GM18867 (cell line): ENCODE results near the gene CHAF1A.
A peak's percentile ranks its signal among the peaks of the same experiment; 100 is the strongest.

Experiments used
- ATAC-seq: cut with Tn5 transposase; IDR thresholded peaks from one replicate; pipeline ENCODE4 v1.9.1; 2021; ENCODE audit warnings: mild to moderate bottlenecking, moderate library complexity; ENCODE audit not compliant: unreplicated experiment

CHAF1A gene

DNA sequence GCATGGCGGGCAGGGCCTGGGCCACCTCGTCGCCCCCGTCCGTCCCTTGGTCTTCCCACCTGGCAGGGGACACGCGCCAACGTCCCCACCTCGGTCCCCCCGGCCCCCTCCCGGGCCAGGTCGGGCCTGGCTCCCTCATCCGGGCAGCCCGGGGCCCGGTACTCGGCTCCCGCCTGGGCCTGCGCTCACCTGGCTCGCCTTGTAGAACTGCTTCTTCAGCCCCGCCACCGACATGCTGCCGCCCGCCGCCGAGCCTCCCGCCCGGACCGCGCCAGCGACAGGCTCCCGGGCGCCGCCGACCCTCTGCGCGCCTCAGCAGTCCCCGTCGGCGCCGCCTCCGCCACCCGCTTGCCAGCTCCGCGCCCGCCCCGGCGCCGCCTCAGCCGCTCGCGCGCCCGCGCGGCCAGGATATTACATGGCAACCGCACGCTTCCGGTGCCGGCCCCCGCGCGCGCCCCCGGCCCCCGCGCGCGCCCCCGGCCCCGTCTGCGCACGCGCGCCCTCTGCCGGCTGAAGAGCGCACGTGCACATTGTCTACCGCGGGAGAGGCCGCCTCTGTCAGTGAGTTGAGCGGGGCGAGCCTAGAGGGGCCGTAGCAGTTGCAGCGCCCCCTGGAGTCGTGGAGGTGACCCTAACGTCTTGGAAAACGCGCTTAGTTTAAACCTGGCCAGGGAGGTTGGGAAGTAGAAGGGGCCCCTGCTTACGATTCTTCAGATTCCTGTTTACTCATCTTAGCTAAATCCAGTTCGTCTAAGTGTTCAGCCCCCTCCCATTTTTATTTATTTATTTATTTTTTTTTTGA is 2.1 kb upstream of the CHAF1A start, which contains the start of gene SH3GL1:
TSS of gene SH3GL1 (minus strand) at position 413 of the 802 bp plus-strand sequence. CDS start at position 234, 179 bp downstream.
- peak; percentile 60 for ATAC-seq

DNA sequence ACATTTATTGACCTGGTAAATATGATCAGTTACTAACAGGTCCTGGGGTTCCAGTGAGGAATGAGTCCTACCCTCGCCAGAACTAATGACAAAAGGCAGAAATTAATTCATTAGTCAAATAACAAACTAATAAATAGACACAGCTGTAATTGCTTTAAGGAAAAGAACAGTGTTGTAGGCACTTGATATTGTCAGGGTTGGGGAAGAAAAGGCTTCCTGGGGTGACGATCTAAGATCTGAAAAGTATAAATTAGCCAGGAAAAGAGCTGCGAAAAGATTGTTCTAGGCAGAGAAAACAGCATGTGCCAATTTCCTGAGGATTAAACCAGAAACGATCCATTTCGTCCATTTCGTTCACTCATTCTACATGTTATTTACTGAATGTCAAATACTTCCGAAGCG is 670 bp upstream of the CHAF1A start:
- no peak for ATAC-seq

DNA sequence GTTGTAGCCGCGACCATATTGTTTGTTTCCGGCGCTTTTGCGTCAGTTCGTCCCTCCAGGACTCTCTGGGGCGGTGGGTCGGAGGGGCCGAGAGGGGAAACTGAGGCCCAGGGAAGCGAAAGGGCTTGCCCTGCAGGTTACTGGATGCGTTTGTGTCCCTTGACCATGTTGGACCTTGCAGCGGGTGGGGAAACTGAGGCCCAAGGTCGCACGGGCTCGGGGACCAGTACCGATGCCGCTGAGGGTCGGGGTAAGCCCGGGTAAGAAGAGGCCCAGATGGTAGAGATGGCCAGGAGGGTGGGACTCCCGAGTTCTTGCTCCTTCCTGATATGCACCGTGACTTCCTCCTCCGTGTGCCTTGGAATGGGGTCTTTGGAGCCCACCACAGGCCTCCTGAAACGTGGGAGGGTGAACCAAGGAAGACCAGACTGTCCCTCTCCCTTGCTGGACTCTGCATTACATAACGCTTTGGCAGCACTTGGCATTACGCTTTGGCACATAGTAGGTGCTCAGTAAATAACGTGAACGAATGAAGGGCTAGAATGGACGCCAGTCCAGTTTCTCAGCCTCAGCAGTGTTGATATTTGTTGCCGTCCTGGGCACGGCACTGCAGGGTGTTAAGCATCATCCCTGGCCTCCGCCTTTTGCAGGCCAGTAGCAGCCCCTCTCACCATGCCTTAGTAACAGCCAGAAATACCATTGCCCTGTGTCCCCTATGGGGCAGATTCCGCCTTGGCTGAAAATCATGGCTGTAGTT is 743 bp downstream of the CHAF1A start:
- no peak for ATAC-seq

DNA sequence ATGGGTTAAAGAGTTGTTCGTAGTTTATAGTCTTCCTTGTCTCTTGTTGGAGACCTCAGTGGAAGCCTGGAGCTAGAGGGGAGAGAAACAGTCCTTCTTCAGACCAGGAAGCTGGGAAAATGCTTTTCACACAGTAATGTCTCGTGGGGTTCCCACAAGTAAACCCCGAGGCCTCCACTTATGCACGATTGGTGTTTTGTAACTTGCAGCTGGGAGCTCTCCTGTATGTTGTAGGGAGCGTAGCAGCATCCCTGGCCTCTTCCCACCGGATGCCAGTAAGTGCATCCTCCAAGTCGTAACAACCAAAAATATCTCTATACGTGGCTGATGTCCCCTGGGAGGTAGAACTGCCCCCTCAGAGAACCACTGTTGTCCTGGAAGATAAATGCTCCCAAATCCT is 3.5 kb downstream of the CHAF1A start:
- no peak for ATAC-seq

DNA sequence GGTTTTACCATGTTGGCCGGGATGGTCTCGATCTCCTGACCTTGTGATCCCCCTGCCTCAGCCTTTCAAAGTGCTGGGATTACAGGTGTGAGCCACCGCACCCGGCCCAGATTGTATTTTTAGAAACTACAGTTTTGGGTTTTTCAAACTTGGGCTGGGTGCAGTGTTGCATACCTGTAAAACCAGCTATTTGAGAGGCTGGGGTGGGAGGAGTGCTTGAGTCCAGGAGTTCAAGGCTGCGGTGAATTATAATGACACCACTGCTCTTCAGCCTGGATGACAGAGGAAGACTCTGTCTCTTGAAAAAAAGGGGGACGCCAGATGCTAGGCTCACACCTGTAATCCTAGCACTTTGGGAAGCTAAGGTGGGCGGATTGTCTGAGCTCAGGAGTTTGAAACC is 4.2 kb downstream of the CHAF1A start:
- ATAC-seq, result no peak

DNA sequence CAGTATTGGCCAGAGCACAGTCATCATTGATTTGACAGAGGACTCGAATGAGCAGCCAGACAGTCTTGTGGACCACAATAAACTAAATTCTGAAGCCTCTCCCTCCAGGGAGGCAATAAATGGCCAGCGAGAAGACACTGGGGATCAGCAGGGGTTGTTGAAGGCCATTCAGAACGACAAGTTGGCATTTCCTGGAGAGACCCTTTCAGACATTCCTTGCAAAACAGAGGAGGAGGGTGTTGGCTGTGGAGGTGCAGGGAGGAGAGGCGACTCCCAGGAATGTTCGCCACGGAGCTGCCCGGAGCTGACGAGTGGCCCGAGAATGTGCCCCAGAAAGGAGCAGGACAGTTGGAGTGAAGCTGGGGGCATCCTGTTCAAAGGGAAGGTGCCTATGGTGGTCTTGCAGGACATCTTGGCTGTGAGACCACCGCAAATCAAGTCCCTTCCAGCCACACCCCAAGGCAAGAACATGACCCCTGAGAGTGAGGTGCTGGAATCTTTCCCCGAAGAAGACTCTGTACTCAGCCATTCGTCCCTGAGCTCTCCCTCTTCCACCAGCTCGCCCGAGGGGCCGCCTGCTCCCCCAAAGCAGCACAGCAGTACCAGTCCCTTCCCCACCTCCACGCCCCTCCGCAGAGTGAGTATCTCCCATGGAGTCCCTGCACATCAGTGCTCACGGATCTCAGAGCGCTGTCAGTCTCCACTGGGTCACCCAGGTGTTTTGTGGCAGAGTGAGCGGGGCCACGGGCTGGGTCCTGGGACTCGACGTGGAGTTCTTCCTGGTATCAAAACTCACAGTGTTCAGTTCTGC is 6.9 kb downstream of the CHAF1A start:
- no peak for ATAC-seq

DNA sequence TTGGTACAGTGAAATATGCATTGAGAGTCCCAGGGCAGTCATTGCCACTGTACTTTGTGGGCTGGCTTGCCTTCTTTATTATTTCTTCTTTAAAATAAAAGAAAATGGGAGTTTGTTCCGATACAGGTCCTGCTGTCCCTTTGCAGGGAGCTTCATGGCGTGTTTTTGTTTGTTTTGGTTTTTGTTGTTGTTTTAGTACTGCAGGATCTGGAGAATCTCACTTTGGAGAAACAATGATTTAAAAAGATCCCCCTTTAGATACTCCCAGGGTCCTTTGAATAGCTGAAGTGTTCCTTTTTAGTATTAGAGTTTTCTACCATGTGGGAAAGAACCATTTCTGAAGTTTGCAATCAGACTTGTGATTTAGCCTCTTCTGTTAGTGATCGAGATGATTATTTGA is 11.1 kb downstream of the CHAF1A start:
- no peak for ATAC-seq

DNA sequence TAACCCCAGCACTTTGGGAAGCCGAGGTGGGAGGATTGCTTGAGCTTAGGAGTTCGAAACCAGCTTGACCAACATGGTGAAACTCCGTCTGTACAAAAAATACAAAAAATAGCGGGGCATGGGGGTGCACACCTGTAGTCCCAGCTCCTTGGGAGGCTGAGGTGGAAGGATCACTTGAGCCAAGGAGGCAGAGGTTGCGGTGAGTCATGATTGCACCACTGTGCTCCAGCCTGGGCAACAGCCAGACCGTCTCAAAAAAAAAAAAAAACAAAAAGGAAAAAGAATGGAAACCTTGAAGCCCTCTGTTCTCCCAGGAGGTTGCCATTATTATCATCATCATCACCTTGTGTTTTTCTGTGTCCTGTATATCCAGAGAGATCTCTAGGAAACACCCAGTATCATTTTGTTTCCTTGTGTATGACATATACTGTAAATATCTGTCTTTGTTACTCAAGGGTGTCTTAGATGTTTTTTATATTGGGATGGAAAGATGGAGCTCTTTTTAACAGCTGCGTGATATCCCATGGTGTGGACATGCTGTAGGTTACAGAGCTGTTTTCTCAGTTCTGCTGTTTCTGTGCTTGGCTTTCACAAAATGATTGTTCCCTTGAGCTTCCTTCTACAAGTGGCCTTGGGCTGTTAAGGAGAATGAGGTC is 11.8 kb downstream of the CHAF1A start:
- ATAC-seq, result no peak

DNA sequence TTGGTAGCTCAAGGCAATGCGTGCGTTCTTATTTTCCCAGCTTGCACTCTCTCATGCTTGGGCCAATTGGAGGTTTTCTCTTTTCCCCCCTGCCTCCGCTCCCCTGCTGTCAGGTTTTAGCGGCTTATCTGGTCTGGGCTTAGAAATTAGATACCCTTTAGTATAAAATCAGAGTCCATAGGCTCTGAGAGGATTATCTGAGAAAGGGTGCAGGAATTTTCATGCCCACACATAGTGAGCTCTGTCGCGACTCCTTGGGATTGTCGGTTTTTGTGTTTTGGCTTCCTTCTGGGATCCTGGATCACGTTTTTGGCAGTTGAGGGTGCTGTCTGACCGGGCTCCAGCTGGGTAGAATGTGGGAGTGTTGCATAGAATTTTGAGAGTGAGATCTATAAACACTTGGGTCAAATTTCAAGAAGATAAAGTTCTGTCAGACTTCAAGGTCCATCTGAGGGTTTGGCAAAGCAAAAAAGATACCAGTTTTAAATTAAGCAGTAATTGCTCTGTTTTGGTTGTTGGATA is 12.4 kb downstream of the CHAF1A start:
- no peak for ATAC-seq

DNA sequence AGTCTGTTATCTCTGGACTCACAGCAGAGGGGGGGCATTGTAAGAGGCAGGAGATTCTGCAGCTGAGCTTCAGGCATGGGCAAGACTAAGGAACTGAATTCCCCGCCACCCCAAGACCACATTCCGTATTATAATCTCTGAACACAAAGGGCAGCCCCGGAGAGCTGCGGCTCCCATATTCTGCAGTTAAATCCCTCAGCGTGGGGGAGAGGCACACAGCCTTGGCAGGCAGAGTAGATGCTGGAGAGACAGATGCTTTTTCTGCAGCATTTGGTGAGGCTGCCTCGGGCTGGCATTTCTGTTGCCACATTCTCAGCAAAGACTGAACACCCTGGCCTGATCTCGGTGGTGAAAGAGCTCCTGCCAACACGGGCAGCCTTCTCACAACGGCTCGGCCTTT is 12.9 kb downstream of the CHAF1A start:
- no peak for ATAC-seq

DNA sequence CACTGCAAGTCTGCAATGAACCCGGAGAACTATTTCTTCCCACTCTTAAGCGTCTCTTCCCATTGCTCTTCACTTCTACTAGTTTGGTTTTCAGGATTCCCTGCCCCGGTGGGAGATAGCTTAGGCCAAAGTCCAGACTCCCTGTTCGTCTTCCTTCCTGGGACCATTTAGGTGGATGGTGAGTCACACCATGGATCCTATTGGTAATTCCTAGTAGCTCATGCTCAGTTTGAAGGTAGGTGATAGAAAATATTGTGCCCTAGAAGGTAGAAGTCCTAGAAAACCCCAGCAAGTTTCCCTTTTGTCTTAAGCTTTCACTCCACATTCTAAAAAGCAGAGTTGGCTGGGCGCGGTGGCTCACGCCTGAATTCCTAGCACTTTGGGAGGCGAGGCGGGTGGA is 13.8 kb downstream of the CHAF1A start:
- ATAC-seq, result no peak

DNA sequence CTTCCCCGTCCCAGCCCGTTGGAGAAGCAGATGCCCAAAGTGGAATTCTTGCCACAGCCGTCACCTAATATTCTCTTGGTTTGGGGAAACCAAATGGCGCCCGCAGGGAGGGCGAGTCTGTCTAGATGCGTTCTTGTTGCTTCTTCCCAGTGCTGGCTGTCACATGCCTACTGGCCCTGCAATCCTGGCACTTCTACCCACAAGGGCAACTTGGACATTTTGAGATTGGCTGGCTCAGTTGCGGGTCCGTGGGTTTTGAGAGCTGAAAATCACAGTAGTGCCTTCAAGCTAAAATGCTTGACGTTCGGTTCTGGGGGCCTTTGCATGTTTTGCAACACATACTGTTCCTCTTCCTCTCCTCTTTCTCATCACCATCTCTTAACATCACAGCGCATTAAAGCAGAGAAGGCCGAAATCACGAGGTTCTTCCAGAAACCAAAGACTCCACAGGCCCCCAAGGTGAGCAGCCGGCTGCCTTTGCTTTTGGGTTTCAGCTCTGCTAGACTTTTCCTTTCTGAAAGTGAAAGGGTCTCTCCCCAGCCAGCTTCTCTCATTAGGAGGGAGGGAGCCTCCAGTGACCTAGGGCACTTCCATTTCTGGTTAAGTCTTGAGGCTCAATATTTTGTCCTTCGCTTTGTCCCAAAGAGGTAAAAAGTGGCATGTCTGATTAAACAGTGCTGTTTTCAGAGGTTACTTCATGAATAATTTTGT is 21.1 kb downstream of the CHAF1A start:
- ATAC-seq, result no peak

DNA sequence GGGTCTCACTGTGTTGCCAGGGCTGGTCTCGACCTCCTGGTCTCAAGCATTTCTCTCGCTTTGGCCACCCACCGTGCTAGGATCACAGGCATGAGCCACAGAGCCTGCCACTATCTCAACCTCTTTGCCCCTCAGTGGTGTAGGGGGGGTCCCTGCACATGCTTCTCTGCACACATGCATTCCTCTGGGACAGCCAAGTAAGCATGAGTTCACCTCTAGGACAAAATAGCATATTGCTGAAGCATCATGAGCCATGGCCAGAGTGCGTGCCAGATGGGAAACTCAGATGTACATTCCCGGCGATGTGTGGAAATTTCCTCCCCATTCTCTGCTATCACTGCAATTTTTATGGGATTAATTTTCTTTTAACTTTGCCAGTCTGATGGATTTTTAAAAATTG is 23.1 kb downstream of the CHAF1A start:
- no peak for ATAC-seq

DNA sequence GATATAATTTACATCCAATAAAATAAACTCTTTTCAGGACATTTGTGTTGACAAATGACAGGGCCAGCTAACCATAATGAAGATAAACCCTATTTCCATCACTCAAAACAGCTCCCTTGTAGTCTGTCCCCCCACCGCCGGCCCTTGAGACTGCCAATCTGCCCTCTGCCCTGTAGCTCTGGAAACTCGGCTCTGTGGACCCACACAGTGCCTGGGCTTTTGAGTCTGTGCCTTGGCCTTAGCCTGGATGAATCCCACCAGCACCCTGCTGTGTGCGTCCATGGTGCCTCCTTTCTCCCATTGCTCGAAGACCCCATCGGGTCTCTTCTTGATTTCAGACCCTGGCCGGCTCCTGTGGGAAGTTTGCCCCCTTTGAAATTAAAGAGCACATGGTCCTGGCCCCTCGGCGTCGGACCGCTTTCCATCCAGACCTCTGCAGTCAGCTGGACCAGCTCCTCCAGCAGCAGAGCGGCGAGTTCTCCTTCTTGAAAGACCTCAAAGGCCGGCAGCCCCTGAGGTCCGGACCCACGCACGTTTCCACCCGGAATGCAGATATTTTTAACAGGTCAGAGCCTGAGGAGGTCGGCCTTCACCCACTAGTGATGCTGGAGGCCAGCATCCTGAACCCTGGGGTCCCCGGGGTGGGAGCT is 26.0 kb downstream of the CHAF1A start:
- no peak for ATAC-seq

DNA sequence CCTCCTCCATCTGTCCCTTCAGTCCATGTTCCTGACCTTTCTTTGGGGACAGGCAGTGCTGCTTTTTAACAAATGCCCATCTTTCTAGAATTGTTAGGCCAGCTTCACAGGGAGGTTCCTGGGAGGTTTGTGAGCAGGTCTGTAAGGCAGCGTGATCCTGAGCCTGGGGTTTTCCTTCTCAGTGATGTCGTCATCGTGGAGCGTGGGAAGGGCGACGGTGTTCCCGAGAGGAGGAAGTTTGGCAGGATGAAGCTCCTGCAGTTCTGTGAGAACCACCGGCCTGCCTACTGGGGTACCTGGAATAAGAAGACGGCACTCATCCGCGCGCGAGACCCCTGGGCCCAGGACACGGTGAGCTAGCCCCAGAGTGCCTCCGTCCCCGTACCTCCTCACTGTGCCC is 26.8 kb downstream of the CHAF1A start:
- ATAC-seq, result no peak

DNA sequence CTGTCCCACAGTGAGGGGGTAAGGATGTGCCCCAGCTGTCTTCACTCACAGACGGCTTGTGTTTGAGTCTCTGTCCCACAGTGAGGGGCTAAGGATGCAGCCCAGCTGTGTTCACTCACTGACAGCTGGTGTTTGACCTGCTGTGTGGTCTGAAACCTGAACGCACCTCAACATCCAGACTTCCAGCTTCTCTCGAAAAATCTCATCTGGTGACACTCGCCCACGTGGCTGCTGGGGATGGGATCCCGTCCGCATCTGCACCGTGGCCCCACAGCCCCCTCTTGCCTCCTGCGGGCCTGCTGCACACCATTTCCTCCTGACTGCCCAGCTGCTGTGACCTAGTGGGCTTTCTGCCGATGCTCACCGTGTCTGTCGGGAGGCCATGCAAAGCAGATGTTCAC is 27.3 kb downstream of the CHAF1A start:
- ATAC-seq, result no peak

DNA sequence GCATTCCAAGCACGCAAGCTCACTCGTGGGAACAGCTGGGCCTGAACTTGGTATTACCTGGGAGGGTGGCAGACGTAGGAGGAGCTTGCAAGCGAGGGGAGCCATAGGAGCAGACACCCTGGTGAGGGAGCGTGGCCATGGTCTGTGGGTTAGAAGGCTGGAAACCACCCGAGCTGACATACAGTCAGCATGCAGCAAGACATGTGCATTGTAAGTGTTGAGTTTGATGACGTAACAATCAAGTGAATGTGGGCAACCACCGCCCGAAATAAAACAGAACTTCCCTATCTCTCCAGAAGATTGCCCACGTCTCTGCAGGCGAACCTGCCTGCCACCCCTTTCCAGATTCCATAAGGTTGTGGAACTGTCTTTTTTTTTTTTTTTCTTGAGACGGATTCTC is 28.3 kb downstream of the CHAF1A start:
- no peak for ATAC-seq

DNA sequence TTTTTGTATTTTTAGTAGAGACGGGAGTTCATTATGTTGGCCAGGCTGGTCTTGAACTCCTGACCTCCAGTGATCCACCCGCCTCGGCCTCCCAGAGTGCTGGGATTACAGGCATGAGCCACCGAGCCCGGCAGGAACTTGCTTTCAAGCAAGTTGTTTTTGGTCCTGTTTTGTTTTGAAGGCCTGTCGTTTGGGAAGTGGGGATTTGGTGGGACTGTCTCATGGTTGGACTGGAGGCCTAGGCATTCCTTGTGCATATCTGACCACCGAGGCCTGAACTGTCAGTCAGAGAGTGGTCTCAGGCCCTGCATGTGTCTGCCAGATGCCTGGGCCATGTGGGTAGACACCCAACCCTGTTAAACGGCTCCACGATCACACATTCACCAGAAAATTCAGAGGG is 28.9 kb downstream of the CHAF1A start:
- no peak for ATAC-seq

DNA sequence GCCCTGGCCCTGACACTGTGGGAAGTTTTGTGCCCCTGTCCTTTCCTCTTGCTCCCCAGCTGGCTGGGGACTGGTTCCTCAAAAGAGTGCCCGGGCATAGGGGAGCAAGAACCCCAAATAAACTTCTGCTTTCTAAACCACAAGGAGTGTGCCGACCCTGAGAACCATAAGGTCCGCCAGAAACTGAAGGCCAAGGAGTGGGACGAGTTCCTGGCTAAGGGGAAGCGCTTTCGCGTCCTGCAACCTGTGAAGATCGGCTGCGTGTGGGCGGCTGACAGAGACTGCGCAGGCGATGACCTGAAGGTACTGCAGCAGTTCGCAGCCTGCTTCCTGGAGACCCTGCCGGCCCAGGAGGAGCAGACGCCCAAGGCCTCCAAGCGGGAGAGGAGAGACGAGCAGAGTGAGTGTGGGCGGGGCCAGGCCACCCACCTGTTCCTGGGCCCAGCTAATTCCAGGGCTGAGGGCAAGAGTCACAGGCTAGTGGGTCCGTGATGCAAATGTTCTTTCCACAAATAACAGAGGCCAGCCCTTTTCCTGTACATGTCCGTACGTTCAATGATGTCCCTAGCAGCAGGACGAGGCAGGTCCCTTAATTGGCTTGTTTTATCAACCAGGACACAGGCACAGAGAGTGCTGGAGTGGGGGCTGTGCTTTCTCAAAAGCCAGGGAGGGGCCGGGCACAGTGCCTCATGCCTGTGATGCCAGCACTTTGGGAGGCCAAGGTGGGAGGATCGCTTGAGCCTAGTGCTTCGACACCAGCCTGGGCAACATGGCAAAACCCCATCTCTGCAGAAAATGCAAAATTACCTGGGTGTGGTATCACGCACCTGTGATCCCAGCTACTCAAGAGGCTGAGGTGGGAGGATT is 29.6 kb downstream of the CHAF1A start:
- ATAC-seq, result no peak
